NCI-H82 treated with DMSO at 0.1 percent for 48 hours (cell line): ENCODE data around the gene FBXO9.
"Not testable (repeated sequence)": the region's sequence is repeated elsewhere in the genome, so short reads cannot be mapped to it uniquely, and the experiment has no call there.

Source experiments
- DNase-seq: peaks from one replicate; lab custom pipeline; 2025; ENCODE audit not compliant: unreplicated experiment; lab: John Stamatoyannopoulos, UW

The FBXO9 gene

GRCh38 chr6:53045891-53046673 lies 19.1 kb upstream of the FBXO9 start:
- no peak for DNase-seq

DNA sequence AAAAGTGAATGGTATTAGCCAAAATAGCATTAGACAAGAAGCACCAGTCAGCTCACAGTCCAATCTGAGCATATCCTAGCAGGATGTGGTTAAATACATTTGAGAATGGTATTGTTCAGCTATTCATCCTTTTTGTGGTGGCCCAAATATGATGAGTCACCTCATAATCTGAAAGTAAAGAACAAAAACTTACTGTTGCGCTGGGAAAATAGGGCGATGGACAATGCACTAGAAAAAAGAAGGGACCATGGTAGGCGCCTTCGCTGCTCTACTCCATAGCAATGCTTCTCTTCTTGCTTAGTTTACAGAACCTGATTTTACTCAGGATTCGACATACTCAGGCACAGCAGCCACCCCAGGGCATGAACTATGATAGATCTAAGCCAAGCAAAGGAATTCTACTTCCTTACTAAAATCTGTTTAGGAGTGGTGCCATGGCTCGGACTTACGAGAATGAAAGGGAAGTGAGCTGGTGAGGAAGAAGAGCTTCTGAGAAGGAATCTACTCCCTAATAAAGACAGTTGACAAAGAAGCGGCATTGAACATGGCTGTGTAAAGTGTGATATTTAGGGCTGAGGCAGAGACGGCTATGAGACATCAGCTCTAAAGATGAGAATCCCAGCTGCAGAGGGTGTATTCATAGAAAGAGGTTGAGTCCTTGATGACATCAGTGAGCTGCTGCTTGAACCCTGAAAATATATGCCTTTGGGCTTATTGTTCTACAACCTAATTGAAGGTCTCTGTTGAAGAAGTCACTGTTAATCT lies 16.6 kb upstream of the FBXO9 start:
- no peak for DNase-seq

DNA sequence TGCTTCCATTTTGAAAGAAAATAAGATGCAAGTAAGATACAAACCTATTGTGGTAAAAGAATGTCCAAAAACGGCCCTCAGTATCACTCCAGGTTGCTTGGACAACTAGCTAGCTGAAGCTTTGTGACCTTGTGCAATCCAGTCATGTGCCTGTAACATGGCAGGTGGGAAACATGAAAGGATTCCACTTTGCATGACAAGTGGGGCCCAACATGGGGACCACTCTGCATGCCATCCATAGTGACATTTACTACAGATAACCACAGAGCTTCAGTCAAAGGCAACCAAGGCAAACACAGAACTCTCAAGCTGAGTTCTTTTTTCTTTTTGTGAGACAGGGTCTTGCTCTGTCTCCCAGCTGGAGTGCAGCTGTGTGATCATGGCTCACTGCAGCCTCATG lies 15.8 kb upstream of the FBXO9 start:
- no peak for DNase-seq

DNA sequence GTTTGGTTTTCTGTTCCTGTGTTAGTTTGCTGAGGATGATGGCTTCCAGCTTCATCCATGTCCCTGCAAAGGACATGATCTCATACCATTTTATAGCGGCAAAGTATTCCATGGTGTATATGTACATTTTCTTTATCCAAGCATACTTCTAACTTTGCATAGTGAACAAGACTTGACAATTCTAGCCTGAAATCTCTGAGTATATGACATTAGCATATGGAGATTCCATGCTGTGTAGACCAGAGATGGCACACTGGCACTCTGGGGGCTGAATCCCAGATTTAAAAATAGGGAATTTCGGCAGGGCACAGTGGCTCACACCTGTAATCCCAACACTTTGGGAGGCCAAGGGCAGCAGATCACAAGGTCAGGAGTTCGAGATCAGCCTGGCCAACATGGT lies 13.1 kb upstream of the FBXO9 start:
- DNase-seq: not testable (repeated sequence)

GRCh38 chr6:53054532-53054931 lies 10.7 kb upstream of the FBXO9 start:
- no peak for DNase-seq

DNA sequence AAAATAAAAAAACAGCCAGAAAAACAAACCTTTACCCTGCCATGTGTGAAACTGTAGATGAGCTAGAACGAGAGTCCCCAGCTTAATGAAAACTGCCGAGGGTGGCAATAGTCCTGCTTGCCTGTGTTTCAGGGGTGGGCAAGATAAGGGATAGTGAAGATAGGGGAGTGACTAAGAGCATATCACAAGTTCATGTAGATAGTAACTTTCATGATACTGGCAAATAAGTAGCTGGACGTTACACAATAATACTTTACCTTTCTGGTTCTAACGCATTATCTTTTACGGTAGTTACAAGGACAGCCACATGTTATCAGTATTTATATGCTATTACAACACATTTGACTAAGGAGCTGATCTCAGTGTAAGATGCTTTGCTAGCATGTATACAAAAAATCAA lies 9.3 kb upstream of the FBXO9 start:
- DNase-seq: no peak

DNA sequence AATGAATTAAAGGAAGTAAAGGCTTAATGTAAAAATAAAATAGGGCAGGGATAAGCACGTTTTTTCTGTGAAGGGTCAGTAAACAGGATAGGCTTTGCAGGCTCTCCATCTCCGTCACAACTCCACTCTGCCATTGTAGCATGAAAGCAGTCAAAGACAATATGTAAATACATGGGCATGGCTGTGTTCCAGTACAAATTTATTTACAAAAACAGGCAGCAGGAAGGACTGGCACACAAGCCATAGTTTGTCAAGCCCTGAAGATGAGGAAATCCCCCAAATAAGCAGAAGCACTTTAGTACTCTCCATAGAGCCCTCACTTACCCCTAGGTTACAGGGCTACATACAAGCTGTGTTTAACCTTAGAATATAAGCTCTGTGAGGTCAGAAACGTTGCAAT lies 8.9 kb upstream of the FBXO9 start:
- DNase-seq: no peak

GRCh38 chr6:53058388-53059195 lies 6.6 kb upstream of the FBXO9 start:
- DNase-seq: no peak

DNA sequence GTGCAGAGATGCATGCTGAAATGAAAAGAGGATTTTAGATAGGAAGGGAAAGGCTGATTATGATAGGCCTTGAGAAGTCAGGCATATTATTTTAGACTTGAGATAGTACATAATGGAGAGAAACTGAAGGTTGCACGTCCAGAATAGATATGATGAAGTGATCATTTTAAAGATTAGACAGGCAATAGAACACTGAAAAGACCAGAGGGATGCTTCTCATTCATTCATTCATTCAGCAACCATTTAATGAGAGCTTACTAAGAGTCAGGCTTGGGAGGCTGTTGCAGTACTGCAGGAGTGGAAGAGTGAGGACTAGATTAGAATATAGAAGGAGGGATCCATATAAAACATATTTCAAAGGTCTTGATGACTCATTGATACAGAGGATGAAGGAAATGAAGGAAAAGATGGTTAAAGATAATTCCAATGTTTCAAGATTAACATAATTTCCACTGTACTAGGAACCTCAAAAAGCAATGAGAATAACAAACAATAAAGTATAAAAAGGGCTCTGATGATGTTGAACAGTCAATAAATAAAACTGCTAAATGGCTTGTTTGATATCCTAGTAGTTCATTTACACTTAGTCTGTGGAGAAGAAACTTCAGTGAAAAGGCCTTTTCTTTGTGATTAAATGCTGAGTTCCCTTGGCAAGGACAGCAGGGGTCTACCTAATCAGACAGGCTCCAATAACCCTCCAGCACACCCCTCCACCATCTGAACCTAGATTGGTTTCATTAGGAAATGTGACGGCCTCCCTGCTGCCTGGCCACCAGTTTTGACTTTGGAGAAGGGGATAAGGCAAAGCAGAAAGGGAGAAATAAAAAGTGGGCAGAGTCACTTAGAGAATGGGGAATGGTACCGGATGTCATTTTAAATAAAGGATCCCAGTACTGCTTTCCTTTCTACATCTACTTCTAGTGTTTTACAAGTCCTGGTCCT lies 5.3 kb upstream of the FBXO9 start:
- peak; percentile 44 for DNase-seq

DNA sequence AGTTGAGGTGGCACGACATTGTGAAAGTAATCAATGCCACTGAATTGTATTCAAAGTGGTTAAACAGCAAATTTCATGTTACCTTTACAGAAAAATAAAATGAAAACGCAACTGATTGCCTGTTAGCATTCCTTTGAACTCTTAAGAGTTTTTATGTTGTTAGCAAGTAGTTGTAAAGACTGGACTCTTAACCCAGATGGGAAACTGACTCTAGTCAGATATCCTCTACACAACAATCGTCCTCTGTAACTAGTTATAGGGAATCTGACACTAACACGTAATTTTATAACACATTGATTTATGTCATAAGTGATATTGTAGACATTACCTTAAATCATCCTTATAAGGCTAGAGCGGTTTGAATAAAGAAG lies 3.0 kb upstream of the FBXO9 start:
- no peak for DNase-seq

- DNase-seq: not testable (repeated sequence)
Measured at GRCh38 chr6:53064255-53064654, 949 bp upstream of the FBXO9 start.

DNA sequence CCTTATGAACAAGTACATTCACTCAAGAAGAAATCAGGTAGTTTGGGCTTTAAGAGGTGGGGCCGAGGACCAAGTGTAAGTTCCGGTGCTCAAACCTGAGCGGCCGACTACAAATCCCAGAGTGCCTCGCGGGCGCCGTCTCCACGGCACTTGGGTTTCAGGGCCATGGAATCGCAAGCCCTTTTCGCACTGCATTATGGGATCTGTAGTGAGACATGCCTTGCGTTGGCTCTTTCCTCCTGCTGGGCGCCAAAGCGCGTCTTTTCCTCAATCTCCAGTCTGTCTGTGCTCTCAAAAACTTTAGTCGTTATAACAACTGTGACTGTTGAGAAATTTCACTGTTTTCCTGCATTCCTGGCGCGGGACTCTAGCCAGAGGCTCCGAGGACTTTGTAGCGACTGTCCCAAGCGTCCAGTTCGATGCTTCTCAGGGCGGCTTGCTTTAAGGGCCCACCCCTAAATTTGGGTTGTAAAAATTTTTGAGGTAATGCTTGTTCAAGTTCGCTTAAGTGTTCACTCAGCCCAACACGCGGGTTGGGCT lies 408 bp upstream of the FBXO9 start:
- peak; percentile 96 for DNase-seq

GRCh38 chr6:53066077-53066417 lies 843 bp downstream of the FBXO9 start:
- no peak for DNase-seq

- DNase-seq: no peak
Measured at GRCh38 chr6:53066874-53067706, 1.9 kb downstream of the FBXO9 start.

- DNase-seq: no peak
Measured at GRCh38 chr6:53067849-53068361, 2.7 kb downstream of the FBXO9 start.

- no peak for DNase-seq
Measured at GRCh38 chr6:53069427-53069826, 4.2 kb downstream of the FBXO9 start.

- no peak for DNase-seq
Measured at GRCh38 chr6:53070806-53071205, 5.6 kb downstream of the FBXO9 start.

DNA sequence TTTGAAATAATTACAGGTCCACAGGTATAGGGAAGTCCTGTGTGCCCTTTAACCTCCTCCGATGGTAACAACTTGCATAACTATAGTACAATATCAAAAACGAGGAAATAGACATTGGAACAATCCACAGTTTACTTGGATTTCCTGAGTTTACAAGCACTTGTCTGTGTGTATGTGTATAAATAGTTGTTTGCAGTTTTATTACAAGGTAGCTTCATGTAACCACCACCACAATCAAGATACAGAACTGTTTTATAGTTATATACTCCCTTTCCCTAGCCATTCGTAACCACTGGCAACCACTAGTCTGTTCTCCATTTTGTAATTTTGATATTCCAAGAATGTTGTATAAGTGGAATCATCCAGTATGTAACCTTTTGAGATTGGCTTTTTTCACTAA lies 9.1 kb downstream of the FBXO9 start:
- DNase-seq: no peak

DNA sequence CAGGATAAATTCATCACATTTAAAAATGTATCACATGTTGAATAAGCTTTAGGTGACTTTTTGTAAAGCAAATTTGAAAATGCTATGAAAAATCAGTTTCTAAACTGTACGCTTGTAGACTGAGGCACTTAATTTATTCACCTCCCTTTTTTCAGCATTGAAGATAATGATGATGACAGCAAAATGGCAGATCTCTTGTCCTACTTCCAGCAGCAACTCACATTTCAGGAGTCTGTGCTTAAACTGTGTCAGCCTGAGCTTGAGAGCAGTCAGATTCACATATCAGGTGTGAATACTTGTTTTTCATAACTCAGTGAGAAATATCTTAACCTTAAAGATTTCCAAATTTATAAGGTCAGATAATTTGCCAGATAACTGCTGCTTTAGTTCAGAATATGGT lies 15.6 kb downstream of the FBXO9 start:
- no peak for DNase-seq
